ENCODE results near the gene HCN1. TPM values are rescaled to one million over a fixed set of nuclear protein-coding genes. Genes with fewer than 3 reads are reported as not detected.

HCN1 gene
- total RNA-seq, 1 donor from 2014 or later: 0.56 TPM

- peaks cover 5% of the 10 kb centered on the region for H3K27me3 Mint-ChIP-seq (ENCODE audit: unreplicated experiment)
- TF ChIP-seq CTCF (IDR thresholded peaks at IDR 0.05; ENCODE audit: partially characterized antibody, unreplicated experiment): no peak
- H3K4me1 Mint-ChIP-seq (ENCODE audit: low read depth, unreplicated experiment): peaks cover 16% of the 10 kb centered on the region
- peak overlapping the region; percentile 45 for H3K4me3 Mint-ChIP-seq (ENCODE audit: unreplicated experiment)
- H3K27ac Mint-ChIP-seq (ENCODE audit: unreplicated experiment): no peak overlapping the region
- no peak for DNase-seq
- H3K36me3 Mint-ChIP-seq (ENCODE audit: unreplicated experiment): no peaks in the 10 kb centered on the region
- peaks cover 2% of the 10 kb centered on the region for H3K9me3 Mint-ChIP-seq (ENCODE audit: unreplicated experiment)
These were observed 400 bp downstream of the HCN1 start for GRCh38 chr5:45695804-45696156.

- no peaks in the 10 kb centered on the region for H3K36me3 Mint-ChIP-seq (ENCODE audit: unreplicated experiment)
- peaks cover 2% of the 10 kb centered on the region for H3K9me3 Mint-ChIP-seq (ENCODE audit: unreplicated experiment)
- no peak for TF ChIP-seq CTCF (IDR thresholded peaks at IDR 0.05; ENCODE audit: partially characterized antibody, unreplicated experiment)
- peaks cover 16% of the 10 kb centered on the region for H3K4me1 Mint-ChIP-seq (ENCODE audit: low read depth, unreplicated experiment)
- H3K4me3 Mint-ChIP-seq (ENCODE audit: unreplicated experiment): peak overlapping the region; percentile 89
- peaks cover 5% of the 10 kb centered on the region for H3K27me3 Mint-ChIP-seq (ENCODE audit: unreplicated experiment)
- no peak overlapping the region for H3K27ac Mint-ChIP-seq (ENCODE audit: unreplicated experiment)
- peak; percentile 55 for DNase-seq
These were observed 993 bp downstream of the HCN1 start for GRCh38 chr5:45694971-45695803.

- H3K9me3 Mint-ChIP-seq (ENCODE audit: unreplicated experiment): peaks cover 2% of the 10 kb centered on the region
These were observed 1.8 kb downstream of the HCN1 start for GRCh38 chr5:45694255-45694814.

GRCh38 chr5:45692481-45692880, 3.7 kb downstream of the HCN1 start:
- peaks cover 16% of the 10 kb centered on the region for H3K4me1 Mint-ChIP-seq (ENCODE audit: low read depth, unreplicated experiment)
- no peak overlapping the region for H3K27ac Mint-ChIP-seq (ENCODE audit: unreplicated experiment)
- no peak overlapping the region for H3K4me3 Mint-ChIP-seq (ENCODE audit: unreplicated experiment)
- no peak for DNase-seq
- H3K27me3 Mint-ChIP-seq (ENCODE audit: unreplicated experiment): peaks cover 5% of the 10 kb centered on the region
- no peak for TF ChIP-seq CTCF (IDR thresholded peaks at IDR 0.05; ENCODE audit: partially characterized antibody, unreplicated experiment)
- H3K9me3 Mint-ChIP-seq (ENCODE audit: unreplicated experiment): peaks cover 2% of the 10 kb centered on the region
- H3K36me3 Mint-ChIP-seq (ENCODE audit: unreplicated experiment): no peaks in the 10 kb centered on the region

More at GRCh38 chr5:45694255-45694814, 1.8 kb downstream of the HCN1 start:
- no peak for TF ChIP-seq CTCF (IDR thresholded peaks at IDR 0.05; ENCODE audit: partially characterized antibody, unreplicated experiment)
- H3K36me3 Mint-ChIP-seq (ENCODE audit: unreplicated experiment): no peaks in the 10 kb centered on the region
- H3K27me3 Mint-ChIP-seq (ENCODE audit: unreplicated experiment): peaks cover 5% of the 10 kb centered on the region
- no peak overlapping the region for H3K27ac Mint-ChIP-seq (ENCODE audit: unreplicated experiment)
- DNase-seq: no peak
- peaks cover 16% of the 10 kb centered on the region for H3K4me1 Mint-ChIP-seq (ENCODE audit: low read depth, unreplicated experiment)
- peak overlapping the region; percentile 89 for H3K4me3 Mint-ChIP-seq (ENCODE audit: unreplicated experiment)

- no peak for DNase-seq
- peaks cover 2% of the 10 kb centered on the region for H3K9me3 Mint-ChIP-seq (ENCODE audit: unreplicated experiment)
- H3K4me3 Mint-ChIP-seq (ENCODE audit: unreplicated experiment): no peak overlapping the region
- peaks cover 7% of the 10 kb centered on the region for H3K4me1 Mint-ChIP-seq (ENCODE audit: low read depth, unreplicated experiment)
- H3K27ac Mint-ChIP-seq (ENCODE audit: unreplicated experiment): no peak overlapping the region
- H3K36me3 Mint-ChIP-seq (ENCODE audit: unreplicated experiment): no peaks in the 10 kb centered on the region
- peaks cover 5% of the 10 kb centered on the region for H3K27me3 Mint-ChIP-seq (ENCODE audit: unreplicated experiment)
- TF ChIP-seq CTCF (IDR thresholded peaks at IDR 0.05; ENCODE audit: partially characterized antibody, unreplicated experiment): no peak
These were observed 4.5 kb downstream of the HCN1 start for GRCh38 chr5:45691656-45692055.
